Stomach (tissue), 4 donors: ENCODE results near the gene PITPNC1.

ENCODE experiments used
- CTCF ChIP-seq, 7 experiments: fragments of 450-650 bp in 4 of 7; fragments of 200-600 bp in 3 of 7; sonication (generic) in 3 of 7; IDR thresholded peaks; one replicate each; pipeline ENCODE4 v1.5.1; 2016 to 2019; ENCODE audit warnings: antibody characterized with exemption in 7 of 7, control low read depth in 2 of 7, mild to moderate bottlenecking in 1 of 7
- POLR2A ChIP-seq, 4 donors: fragments of 450-650 bp; IDR thresholded peaks; one replicate each; pipeline ENCODE4 v1.6.1; 2016; ENCODE audit warnings: antibody characterized with exemption in 4 of 4, control low read depth in 2 of 4, mild to moderate bottlenecking in 1 of 4, moderate library complexity in 1 of 4
- POLR2AphosphoS5 ChIP-seq, 3 donors: sonication (generic); formaldehyde crosslinking; IDR thresholded peaks; one replicate each; pipeline ENCODE4 v1.6.1; 2016; ENCODE audit warnings: antibody characterized with exemption in 3 of 3

- TF ChIP-seq CTCF (IDR thresholded peaks at IDR 0.05) (no peak), POLR2AphosphoS5 (IDR thresholded peaks at IDR 0.05) (no peak), POLR2A (IDR thresholded peaks at IDR 0.05) (no peak)
Observed at GRCh38 chr17:67617304-67617899, 240.3 kb downstream of the PITPNC1 start.
